WTC11 (cell line): ENCODE data around the gene OAS2. TPM values are rescaled to one million over a fixed set of nuclear protein-coding genes. Genes with fewer than 3 reads are reported as not detected.

Experiments used
- ATAC-seq: fragments of 200-7000 bp; cut with Tn5 transposase; 2 replicates; pipeline ENCODE4 v1.10.0; 2021; ENCODE audit warnings: mild to moderate bottlenecking, moderate library complexity
- CTCF ChIA-PET: fragments of 300-600 bp; sonication (Branson Sonifier 250); formaldehyde crosslinking; loops from one replicate; lab custom pipeline; 2021; ENCODE audit warnings: antibody characterized with exemption; lab: Charles Lee
- POLR2A ChIA-PET: fragments of 350-600 bp; sonication (Branson Sonifier 250); formaldehyde crosslinking; loops from one replicate; lab custom pipeline; 2021; ENCODE audit warnings: antibody characterized with exemption; lab: Charles Lee
- DNase-seq: peaks from one replicate; pipeline ENCODE4 v3.0.0; 2021; ENCODE audit warnings: low spot score
- H3K27ac Mint-ChIP-seq: 2 replicates; pipeline ENCODE4 v1.8.0; 2021; ENCODE audit warnings: mixed read lengths
- H3K27me3 Mint-ChIP-seq: 2 replicates; pipeline ENCODE4 v1.8.0; 2021; ENCODE audit warnings: low read depth, mild to moderate bottlenecking, moderate library complexity, mixed read lengths
- H3K36me3 Mint-ChIP-seq: 2 replicates; pipeline ENCODE4 v1.8.0; 2021; ENCODE audit warnings: mixed read lengths
- H3K4me1 Mint-ChIP-seq: 2 replicates; pipeline ENCODE4 v1.8.0; 2022; ENCODE audit warnings: mixed read lengths
- H3K4me3 Mint-ChIP-seq: 2 replicates; pipeline ENCODE4 v1.8.0; 2021; ENCODE audit warnings: mild to moderate bottlenecking, moderate library complexity, mixed read lengths
- H3K9me3 Mint-ChIP-seq: 2 replicates; pipeline ENCODE4 v1.8.0; 2021; ENCODE audit warnings: mixed read lengths
- FOXJ3 ChIP-seq: sonication (generic); formaldehyde crosslinking; IDR thresholded peaks from 2 replicates; pipeline ENCODE4 v1.9.0; 2021; ENCODE audit warnings: missing genetic modification reagents, mild to moderate bottlenecking, borderline replicate concordance
- FOXP1 ChIP-seq: sonication (generic); formaldehyde crosslinking; IDR thresholded peaks from 2 replicates; pipeline ENCODE4 v1.8.0; 2022; ENCODE audit warnings: missing genetic modification reagents, mild to moderate bottlenecking, moderate library complexity, borderline replicate concordance
- GRHL2 ChIP-seq: fragments of 250-450 bp; sonication (Bioruptor Pico); IDR thresholded peaks from 2 replicates; pipeline ENCODE4 v1.8.0; 2022; ENCODE audit warnings: mild to moderate bottlenecking, moderate library complexity; ENCODE audit not compliant: insufficient replicate concordance, severe bottlenecking
- GTF2I ChIP-seq: fragments of 250-450 bp; sonication (Bioruptor Pico); conservative IDR thresholded peaks from 2 replicates; pipeline ENCODE4 v1.4.0; 2021; ENCODE audit warnings: mild to moderate bottlenecking
- IRF2 ChIP-seq: sonication (generic); formaldehyde crosslinking; IDR thresholded peaks from 2 replicates; pipeline ENCODE4 v1.8.0; 2022; ENCODE audit warnings: low read depth, missing genetic modification reagents, borderline replicate concordance
- KAT7 ChIP-seq: sonication (generic); formaldehyde crosslinking; IDR thresholded peaks from 2 replicates; pipeline ENCODE4 v1.8.1; 2023; ENCODE audit warnings: missing genetic modification reagents, mild to moderate bottlenecking, borderline replicate concordance
- NR2C2 ChIP-seq: sonication (generic); formaldehyde crosslinking; IDR thresholded peaks from 2 replicates; pipeline ENCODE4 v1.8.0; 2022; ENCODE audit warnings: mild to moderate bottlenecking, missing genetic modification reagents
- RELA ChIP-seq: sonication (generic); formaldehyde crosslinking; IDR thresholded peaks from 2 replicates; pipeline ENCODE4 v1.8.1; 2022; ENCODE audit warnings: missing genetic modification reagents, mild to moderate bottlenecking, borderline replicate concordance
- SMAD3 ChIP-seq: sonication (generic); formaldehyde crosslinking; IDR thresholded peaks from 2 replicates; pipeline ENCODE4 v1.8.0; 2022; ENCODE audit warnings: missing genetic modification reagents, mild to moderate bottlenecking, borderline replicate concordance
- TP53 ChIP-seq: sonication (generic); formaldehyde crosslinking; IDR thresholded peaks from 2 replicates; pipeline ENCODE4 v1.8.1; 2023; ENCODE audit warnings: mild to moderate bottlenecking, missing genetic modification reagents
- ZBTB21 ChIP-seq: sonication (generic); formaldehyde crosslinking; IDR thresholded peaks from 2 replicates; pipeline ENCODE4 v1.8.1; 2023; ENCODE audit warnings: mild to moderate bottlenecking, missing genetic modification reagents, borderline replicate concordance
- ZNF263 ChIP-seq: sonication (generic); formaldehyde crosslinking; IDR thresholded peaks from 2 replicates; pipeline ENCODE4 v1.8.1; 2022; ENCODE audit warnings: low read depth, mild to moderate bottlenecking, moderate library complexity, missing genetic modification reagents
- ZNF317 ChIP-seq: sonication (generic); formaldehyde crosslinking; IDR thresholded peaks from 2 replicates; pipeline ENCODE4 v1.8.1; 2023; ENCODE audit warnings: low read depth, mild to moderate bottlenecking, moderate library complexity, missing genetic modification reagents, borderline replicate concordance
- total RNA-seq: library from RNA; stranded (reverse); gene quantifications from 3 replicates; pipeline ENCODE4 v1.2.3, GENCODE V29; 2021
- TF ChIP-seq, protein P1 (sequence below): sonication (generic); formaldehyde crosslinking; IDR thresholded peaks from 2 replicates; pipeline ENCODE4 v1.8.0; 2022; ENCODE audit warnings: mild to moderate bottlenecking, missing genetic modification reagents
- TF ChIP-seq, protein P2 (sequence below): fragments of 250-450 bp; sonication (Bioruptor Pico); IDR thresholded peaks from 2 replicates; pipeline ENCODE4 v1.8.0; 2021; ENCODE audit warnings: mild to moderate bottlenecking
- TF ChIP-seq, protein P3 (sequence below): sonication (generic); formaldehyde crosslinking; IDR thresholded peaks from 2 replicates; pipeline ENCODE4 v1.8.0; 2023; ENCODE audit warnings: mild to moderate bottlenecking, missing genetic modification reagents
- TF ChIP-seq, protein P4 (sequence below): fragments of 250-450 bp; sonication (Bioruptor Pico); IDR thresholded peaks from 2 replicates; pipeline ENCODE4 v1.9.0; 2021; ENCODE audit warnings: moderate library complexity, mild to moderate bottlenecking, inconsistent platforms, borderline replicate concordance
- TF ChIP-seq, protein P5 (sequence below): sonication (generic); formaldehyde crosslinking; IDR thresholded peaks from 2 replicates; pipeline ENCODE4 v1.8.1; 2022; ENCODE audit warnings: low read depth, mild to moderate bottlenecking, moderate library complexity, missing genetic modification reagents, borderline replicate concordance

Gene OAS2
- total RNA-seq, 1 experiment from 2014 or later: 0.28 TPM

DNA sequence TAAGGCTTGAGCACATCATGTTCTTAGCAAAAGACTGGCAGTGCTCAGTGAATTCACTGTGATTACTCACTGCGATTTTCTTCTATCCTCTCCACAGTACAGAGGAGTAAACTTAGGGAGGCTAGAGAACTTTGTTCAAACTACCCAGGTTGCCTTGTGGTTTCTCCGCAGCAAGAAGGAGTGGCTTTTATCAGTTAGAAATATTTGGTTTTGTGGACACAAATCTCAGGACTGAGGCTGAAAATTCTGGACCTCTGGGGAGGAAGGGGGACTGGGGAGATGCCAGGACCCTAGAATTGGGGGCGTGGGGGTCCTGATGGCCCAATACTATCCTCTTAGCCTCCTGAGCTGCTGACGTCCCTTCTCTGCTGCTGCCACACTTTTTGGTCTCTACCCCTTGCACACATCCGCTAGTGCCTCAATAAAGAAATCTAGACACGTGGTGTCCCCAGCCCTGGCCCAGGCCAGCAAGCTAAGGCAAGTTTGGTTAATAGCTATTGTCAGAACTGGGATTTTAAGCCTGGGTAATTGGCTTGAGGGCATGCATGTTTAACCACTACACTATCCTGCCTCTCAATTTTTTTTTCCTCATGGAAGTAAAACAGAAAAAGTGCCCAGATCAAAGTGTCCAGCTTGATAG, 842 bp downstream of the OAS2 start:
- TF ChIP-seq, protein P1, sequence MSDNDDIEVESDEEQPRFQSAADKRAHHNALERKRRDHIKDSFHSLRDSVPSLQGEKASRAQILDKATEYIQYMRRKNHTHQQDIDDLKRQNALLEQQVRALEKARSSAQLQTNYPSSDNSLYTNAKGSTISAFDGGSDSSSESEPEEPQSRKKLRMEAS: no peak
- TF ChIP-seq NR2C2: no peak
- TF ChIP-seq FOXJ3 (CRISPR knock-in tag): no peak
- TF ChIP-seq KAT7 (CRISPR knock-in tag): no peak
- no peak for TF ChIP-seq ZNF317 (CRISPR knock-in tag)
- TF ChIP-seq, protein P2, sequence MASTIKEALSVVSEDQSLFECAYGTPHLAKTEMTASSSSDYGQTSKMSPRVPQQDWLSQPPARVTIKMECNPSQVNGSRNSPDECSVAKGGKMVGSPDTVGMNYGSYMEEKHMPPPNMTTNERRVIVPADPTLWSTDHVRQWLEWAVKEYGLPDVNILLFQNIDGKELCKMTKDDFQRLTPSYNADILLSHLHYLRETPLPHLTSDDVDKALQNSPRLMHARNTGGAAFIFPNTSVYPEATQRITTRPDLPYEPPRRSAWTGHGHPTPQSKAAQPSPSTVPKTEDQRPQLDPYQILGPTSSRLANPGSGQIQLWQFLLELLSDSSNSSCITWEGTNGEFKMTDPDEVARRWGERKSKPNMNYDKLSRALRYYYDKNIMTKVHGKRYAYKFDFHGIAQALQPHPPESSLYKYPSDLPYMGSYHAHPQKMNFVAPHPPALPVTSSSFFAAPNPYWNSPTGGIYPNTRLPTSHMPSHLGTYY (CRISPR knock-in tag): no peak
- no peak for TF ChIP-seq GRHL2 (CRISPR knock-in tag)
- no peak for TF ChIP-seq TP53 (CRISPR knock-in tag)
- TF ChIP-seq, protein P3, sequence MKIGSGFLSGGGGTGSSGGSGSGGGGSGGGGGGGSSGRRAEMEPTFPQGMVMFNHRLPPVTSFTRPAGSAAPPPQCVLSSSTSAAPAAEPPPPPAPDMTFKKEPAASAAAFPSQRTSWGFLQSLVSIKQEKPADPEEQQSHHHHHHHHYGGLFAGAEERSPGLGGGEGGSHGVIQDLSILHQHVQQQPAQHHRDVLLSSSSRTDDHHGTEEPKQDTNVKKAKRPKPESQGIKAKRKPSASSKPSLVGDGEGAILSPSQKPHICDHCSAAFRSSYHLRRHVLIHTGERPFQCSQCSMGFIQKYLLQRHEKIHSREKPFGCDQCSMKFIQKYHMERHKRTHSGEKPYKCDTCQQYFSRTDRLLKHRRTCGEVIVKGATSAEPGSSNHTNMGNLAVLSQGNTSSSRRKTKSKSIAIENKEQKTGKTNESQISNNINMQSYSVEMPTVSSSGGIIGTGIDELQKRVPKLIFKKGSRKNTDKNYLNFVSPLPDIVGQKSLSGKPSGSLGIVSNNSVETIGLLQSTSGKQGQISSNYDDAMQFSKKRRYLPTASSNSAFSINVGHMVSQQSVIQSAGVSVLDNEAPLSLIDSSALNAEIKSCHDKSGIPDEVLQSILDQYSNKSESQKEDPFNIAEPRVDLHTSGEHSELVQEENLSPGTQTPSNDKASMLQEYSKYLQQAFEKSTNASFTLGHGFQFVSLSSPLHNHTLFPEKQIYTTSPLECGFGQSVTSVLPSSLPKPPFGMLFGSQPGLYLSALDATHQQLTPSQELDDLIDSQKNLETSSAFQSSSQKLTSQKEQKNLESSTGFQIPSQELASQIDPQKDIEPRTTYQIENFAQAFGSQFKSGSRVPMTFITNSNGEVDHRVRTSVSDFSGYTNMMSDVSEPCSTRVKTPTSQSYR (CRISPR knock-in tag): no peak
- no peak for TF ChIP-seq FOXP1
- TF ChIP-seq ZNF263 (CRISPR knock-in tag): no peak
- no peak for TF ChIP-seq ZBTB21 (CRISPR knock-in tag)
- no peak for TF ChIP-seq SMAD3 (CRISPR knock-in tag)
- no peak for TF ChIP-seq RELA (CRISPR knock-in tag)
- TF ChIP-seq, protein P4, sequence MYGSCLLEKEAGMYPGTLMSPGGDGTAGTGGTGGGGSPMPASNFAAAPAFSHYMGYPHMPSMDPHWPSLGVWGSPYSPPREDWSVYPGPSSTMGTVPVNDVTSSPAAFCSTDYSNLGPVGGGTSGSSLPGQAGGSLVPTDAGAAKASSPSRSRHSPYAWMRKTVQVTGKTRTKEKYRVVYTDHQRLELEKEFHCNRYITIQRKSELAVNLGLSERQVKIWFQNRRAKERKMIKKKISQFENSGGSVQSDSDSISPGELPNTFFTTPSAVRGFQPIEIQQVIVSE (CRISPR knock-in tag): no peak
- no peak for TF ChIP-seq IRF2 (CRISPR knock-in tag)
- TF ChIP-seq GTF2I (CRISPR knock-in tag): no peak
- TF ChIP-seq, protein P5, sequence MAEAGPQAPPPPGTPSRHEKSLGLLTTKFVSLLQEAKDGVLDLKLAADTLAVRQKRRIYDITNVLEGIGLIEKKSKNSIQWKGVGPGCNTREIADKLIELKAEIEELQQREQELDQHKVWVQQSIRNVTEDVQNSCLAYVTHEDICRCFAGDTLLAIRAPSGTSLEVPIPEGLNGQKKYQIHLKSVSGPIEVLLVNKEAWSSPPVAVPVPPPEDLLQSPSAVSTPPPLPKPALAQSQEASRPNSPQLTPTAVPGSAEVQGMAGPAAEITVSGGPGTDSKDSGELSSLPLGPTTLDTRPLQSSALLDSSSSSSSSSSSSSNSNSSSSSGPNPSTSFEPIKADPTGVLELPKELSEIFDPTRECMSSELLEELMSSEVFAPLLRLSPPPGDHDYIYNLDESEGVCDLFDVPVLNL (CRISPR knock-in tag): no peak
- POLR2A ChIA-PET: no interaction called here
- no peak overlapping the region for H3K4me3 Mint-ChIP-seq
- DNase-seq (no peak), ATAC-seq (no peak)
- CTCF ChIA-PET: interaction anchor here (1.6 to 2.3 kb wide), 2 partner anchors 14 to 51 kb away, joined by 3 to 45 read pairs; no protein-coding TSS in a partner anchor
- H3K27me3 Mint-ChIP-seq: no peaks in the 10 kb centered on the region; the same call in 1 of the 2 replicates
- H3K27ac Mint-ChIP-seq: no peak overlapping the region
- no peaks in the 10 kb centered on the region for H3K36me3 Mint-ChIP-seq
- peaks cover 3% of the 10 kb centered on the region; the same call in 1 of the 2 replicates for H3K9me3 Mint-ChIP-seq
- no peaks in the 10 kb centered on the region for H3K4me1 Mint-ChIP-seq
